Endodermal cell (in vitro differentiated cells): ENCODE measurements around the gene CBLIF. TPM values are rescaled to one million over a fixed set of nuclear protein-coding genes. Genes with fewer than 3 reads are reported as not detected.

Experiments used
- DNase-seq: peaks from one replicate; pipeline ENCODE4 v3.0.0-alpha.2; 2017
- H3K27ac ChIP-seq: 2 replicates; pipeline ENCODE4 v1.5.1; 2013; ENCODE audit warnings: mild to moderate bottlenecking, low read depth, low read length, moderate library complexity
- H3K27me3 ChIP-seq: 2 replicates; pipeline ENCODE4 v1.6.1; 2013; ENCODE audit warnings: mild to moderate bottlenecking, low read length, moderate library complexity; ENCODE audit not compliant: insufficient read depth, control insufficient read depth, poor library complexity, severe bottlenecking
- H3K36me3 ChIP-seq: 2 replicates; pipeline ENCODE4 v1.7.0; 2013; ENCODE audit warnings: mild to moderate bottlenecking, low read length, moderate library complexity; ENCODE audit not compliant: control insufficient read depth, insufficient read depth
- H3K4me1 ChIP-seq: one replicate; pipeline ENCODE4 v1.7.0; 2013; ENCODE audit warnings: low read length; ENCODE audit not compliant: control insufficient read depth, insufficient read depth
- H3K4me3 ChIP-seq: 2 replicates; pipeline ENCODE4 v1.5.1; 2013; ENCODE audit warnings: mild to moderate bottlenecking, low read length, moderate library complexity
- H3K9ac ChIP-seq: 2 replicates; pipeline ENCODE4 v1.6.1; 2013; ENCODE audit warnings: mild to moderate bottlenecking, low read length, moderate library complexity; ENCODE audit not compliant: poor library complexity, severe bottlenecking; ENCODE audit errors: extremely low read depth
- H3K9me3 ChIP-seq: 2 replicates; pipeline ENCODE4 v1.6.1; 2013; ENCODE audit warnings: mild to moderate bottlenecking, low read length, moderate library complexity; ENCODE audit not compliant: control insufficient read depth
- H3K27ac Mint-ChIP-seq: 2 replicates; pipeline ENCODE4 v1.8.0; 2020; ENCODE audit warnings: mixed read lengths
- H3K27me3 Mint-ChIP-seq: 2 replicates; pipeline ENCODE4 v1.8.0; 2021; ENCODE audit warnings: mild to moderate bottlenecking, mixed read lengths; ENCODE audit not compliant: insufficient read depth
- H3K36me3 Mint-ChIP-seq: 2 replicates; pipeline ENCODE4 v1.8.0; 2020; ENCODE audit warnings: low read depth, mixed read lengths
- H3K4me1 Mint-ChIP-seq: 2 replicates; pipeline ENCODE4 v1.8.0; 2020; ENCODE audit warnings: mixed read lengths
- H3K4me3 Mint-ChIP-seq: 2 replicates; pipeline ENCODE4 v1.8.0; 2020; ENCODE audit warnings: mild to moderate bottlenecking, moderate library complexity, mixed read lengths
- H3K9me3 Mint-ChIP-seq: 2 replicates; pipeline ENCODE4 v1.8.0; 2020; ENCODE audit warnings: mild to moderate bottlenecking, mixed read lengths
- CTCF ChIP-seq: fragments of 200-600 bp; sonication (generic); conservative IDR thresholded peaks from 2 replicates; pipeline ENCODE4 v1.5.0; 2021; ENCODE audit warnings: antibody characterized with exemption, mild to moderate bottlenecking
- WGBS, 2 experiments: methylation state at CpG; one replicate each; pipeline versions ENCODE4 v1.1.5 to v1.1.7; 2013; ENCODE audit warnings: missing lambda C conversion rate in 2 of 2, mixed read lengths in 1 of 2; ENCODE audit not compliant: insufficient coverage in 1 of 2, insufficient read length in 1 of 2; 5-methylcytosine and 5-hydroxymethylcytosine counted together
- total RNA-seq, 2 donors: library from RNA; stranded (reverse); fragmentation: NEBNext Ultra II Directional in 1 of 2; extraction: Animal tissue kit (Norgen Biotek cat#: 25700) in 1 of 2; gene quantifications; 2 replicates in 1 of 2; 3 replicates in 1 of 2; pipeline ENCODE4 v1.2.1, GENCODE V29; 2021

CBLIF gene
- total RNA-seq, 2 donors from 2014 or later = not detected

- H3K9me3 ChIP-seq = no peaks in the 10 kb centered on the region
- no peak overlapping the region for H3K9ac ChIP-seq
- H3K27me3 ChIP-seq = no peaks in the 10 kb centered on the region
- Mint-ChIP-seq H3K4me3 (no peak overlapping the region), H3K4me1 (peaks cover 10% of the 10 kb centered on the region), H3K27me3 (no peaks in the 10 kb centered on the region), H3K27ac (no peak overlapping the region), H3K9me3 (no peaks in the 10 kb centered on the region), H3K36me3 (peaks cover 97% of the 10 kb centered on the region)
- H3K4me3 ChIP-seq = no peak overlapping the region
- no peak overlapping the region for H3K27ac ChIP-seq
- H3K4me1 ChIP-seq = no peaks in the 10 kb centered on the region
- H3K36me3 ChIP-seq = peaks cover 99% of the 10 kb centered on the region
- DNase-seq = no peak
- no peak for TF ChIP-seq CTCF
- 87 to 94% methylated on average over 4 of the region's 4 CpGs for WGBS, 2 experiments
Measured at GRCh38 chr11:59791639-59792038, 53.7 kb downstream of the CBLIF start.

- Histone ChIP-seq H3K9ac (no peak overlapping the region), H3K36me3 (peaks cover 83% of the 10 kb centered on the region), H3K4me3 (no peak overlapping the region), H3K27me3 (no peaks in the 10 kb centered on the region), H3K4me1 (no peaks in the 10 kb centered on the region), H3K27ac (peak overlapping the region; percentile 4), H3K9me3 (no peaks in the 10 kb centered on the region)
- Mint-ChIP-seq H3K9me3 (no peaks in the 10 kb centered on the region), H3K27ac (peak overlapping the region; percentile 28), H3K27me3 (no peaks in the 10 kb centered on the region), H3K4me3 (no peak overlapping the region), H3K4me1 (peaks cover 13% of the 10 kb centered on the region), H3K36me3 (peaks cover 81% of the 10 kb centered on the region)
- 91 to 94% methylated on average over 3 of the region's 3 CpGs for WGBS, 2 experiments
- DNase-seq = no peak
- TF ChIP-seq CTCF = no peak
Measured at GRCh38 chr11:59787816-59788215, 57.5 kb downstream of the CBLIF start.

GRCh38 chr11:59787255-59787588, 58.1 kb downstream of the CBLIF start:
- Mint-ChIP-seq H3K4me3 (no peak overlapping the region), H3K9me3 (no peaks in the 10 kb centered on the region), H3K27ac (peak overlapping the region; percentile 46), H3K36me3 (peaks cover 79% of the 10 kb centered on the region), H3K4me1 (peaks cover 13% of the 10 kb centered on the region), H3K27me3 (no peaks in the 10 kb centered on the region)
- Histone ChIP-seq H3K36me3 (peaks cover 80% of the 10 kb centered on the region), H3K9me3 (no peaks in the 10 kb centered on the region), H3K27me3 (no peaks in the 10 kb centered on the region), H3K9ac (no peak overlapping the region), H3K4me1 (no peaks in the 10 kb centered on the region), H3K4me3 (no peak overlapping the region), H3K27ac (no peak overlapping the region)
- no peak for DNase-seq
- 96% methylated on average over 4 of the region's 4 CpGs for WGBS, 2 experiments
- no peak for TF ChIP-seq CTCF
